Suprapubic skin (tissue), 4 donors: Measurements from ENCODE around the gene NGF.

ENCODE experiments used
- CTCF ChIP-seq, 2 donors: fragments of 200-600 bp in 1 of 2; fragments of 450-650 bp in 1 of 2; sonication (generic) in 1 of 2; IDR thresholded peaks; one replicate each; pipeline ENCODE4 v1.5.1; 2016 to 2019; ENCODE audit warnings: antibody characterized with exemption in 2 of 2, mild to moderate bottlenecking in 1 of 2, moderate library complexity in 1 of 2
- EP300 ChIP-seq: sonication (generic); formaldehyde crosslinking; IDR thresholded peaks from one replicate; pipeline ENCODE4 v1.6.1; 2017; ENCODE audit warnings: antibody characterized with exemption
- POLR2AphosphoS5 ChIP-seq, 3 donors: sonication (generic); formaldehyde crosslinking; IDR thresholded peaks; one replicate each; pipeline ENCODE4 v1.6.1; 2017; ENCODE audit warnings: antibody characterized with exemption in 3 of 3

GRCh38 chr1:115338457-115338820 lies 390 bp upstream of the NGF start:
- TF ChIP-seq EP300 (no peak), CTCF (IDR thresholded peaks at IDR 0.05) (no peak), POLR2AphosphoS5 (IDR thresholded peaks at IDR 0.05) (no peak)
